G401 (cell line): Measurements from ENCODE around the gene ARL13A. TPM values are rescaled to one million over a fixed set of nuclear protein-coding genes. Genes with fewer than 3 reads are reported as not detected.
"Not testable (repeated sequence)": the region's sequence is repeated elsewhere in the genome, so short reads cannot be mapped to it uniquely, and the experiment has no call there.

ENCODE experiments used
- DNase-seq: peaks from one replicate; pipeline ENCODE4 v3.0.0-alpha.2; 2015; ENCODE audit warnings: low spot score
- in situ Hi-C: cut with HindIII; loops from 2 replicates; pipeline ENCODE4 v1.10.0; 2016; ENCODE audit warnings: low sequenced_read_pairs, mixed read lengths
- total RNA-seq: library from RNA; depleted of rRNA; stranded (reverse); fragments of >200 nt; shearing (Covaris generic); gene quantifications from 2 replicates; pipeline ENCODE4 v1.2.3, GENCODE V29; 2014; rRNA removed

Gene ARL13A
- total RNA-seq, 1 experiment from 2014 or later = not detected

- DNase-seq = no peak
These were observed 11.3 kb downstream of the ARL13A start for GRCh38 chrX:100980608-100981497.

GRCh38 chrX:100981498-100981845, 12.0 kb downstream of the ARL13A start:
- in situ Hi-C loops, DNase-seq: not testable (repeated sequence)

More at GRCh38 chrX:100980608-100981497, 11.3 kb downstream of the ARL13A start:
- in situ Hi-C loops = no loop called here

GRCh38 chrX:100984818-100985217, 15.3 kb downstream of the ARL13A start:
- in situ Hi-C loops = no loop called here
- no peak for DNase-seq

GRCh38 chrX:100990139-100990538, 20.6 kb downstream of the ARL13A start:
- in situ Hi-C loops = no loop called here
- DNase-seq = no peak

- no peak for DNase-seq
- in situ Hi-C loops = no loop called here
These were observed 25.1 kb downstream of the ARL13A start for GRCh38 chrX:100994352-100995281.

- DNase-seq = no peak
- in situ Hi-C loops = no loop called here
These were observed 26.0 kb downstream of the ARL13A start for GRCh38 chrX:100995469-100995868.

GRCh38 chrX:100999451-100999850, 29.9 kb downstream of the ARL13A start:
- no peak for DNase-seq
- in situ Hi-C loops = no loop called here

- DNase-seq = no peak
- in situ Hi-C loops = no loop called here
These were observed 39.6 kb downstream of the ARL13A start for GRCh38 chrX:101009090-101009489.

GRCh38 chrX:101012031-101012430, 42.5 kb downstream of the ARL13A start:
- in situ Hi-C loops, DNase-seq: not testable (repeated sequence)

- DNase-seq = no peak
These were observed 52.5 kb downstream of the ARL13A start for GRCh38 chrX:101022020-101022419.

GRCh38 chrX:101025126-101025525, 55.6 kb downstream of the ARL13A start:
- in situ Hi-C loops = no loop called here
- DNase-seq = no peak

More at GRCh38 chrX:101022020-101022419, 52.5 kb downstream of the ARL13A start:
- in situ Hi-C loops = no loop called here

- in situ Hi-C loops = no loop called here
- DNase-seq = no peak
These were observed 59.1 kb downstream of the ARL13A start for GRCh38 chrX:101028562-101028961.

GRCh38 chrX:101029665-101030064, 60.2 kb downstream of the ARL13A start:
- no peak for DNase-seq
- in situ Hi-C loops = no loop called here

GRCh38 chrX:101037231-101037630, 67.7 kb downstream of the ARL13A start:
- no peak for DNase-seq
- in situ Hi-C loops = no loop called here

GRCh38 chrX:101040197-101040596, 70.7 kb downstream of the ARL13A start:
- DNase-seq = no peak
- in situ Hi-C loops = no loop called here

Other genes with a start within 250 kb of the ARL13A start
- gene SYTL4, start 237.6 kb upstream of the ARL13A start, total RNA-seq = 0.37 and 0.86 TPM in 2 replicates
- gene CSTF2, start 149.3 kb upstream of the ARL13A start, total RNA-seq = 31.4 and 46.7 TPM in 2 replicates
- gene NOX1, start 95.3 kb upstream of the ARL13A start, total RNA-seq = not detected in 2 replicates
- gene XKRX, start 40.8 kb upstream of the ARL13A start, total RNA-seq = not detected in 2 replicates
- gene TRMT2B, start 82.4 kb downstream of the ARL13A start, total RNA-seq = 14.2 and 21.8 TPM in 2 replicates
- gene TMEM35A, start 109.2 kb downstream of the ARL13A start, total RNA-seq = 0.92 and 2.4 TPM in 2 replicates
- 32.7 and 35.1 TPM in 2 replicates for gene CENPI, start 128.5 kb downstream of the ARL13A start, total RNA-seq